Testis (tissue), 3 donors: Measurements from ENCODE around the gene AGRN. TPM values are rescaled to one million over a fixed set of nuclear protein-coding genes. Genes with fewer than 3 reads are reported as not detected.
A peak's percentile ranks its signal among the peaks of the same experiment; 100 is the strongest.

Experiments
- DNase-seq: peaks from one replicate; pipeline ENCODE4 v3.0.0-alpha.2; 2019
- H3K27ac ChIP-seq, 2 donors: fragments of 200-600 bp; sonication (generic); one replicate each; pipeline ENCODE4 v1.5.1; 2019
- H3K27me3 ChIP-seq: fragments of 200-600 bp; sonication (generic); one replicate; pipeline ENCODE4 v1.5.1; 2019
- H3K36me3 ChIP-seq: fragments of 200-600 bp; sonication (generic); one replicate; pipeline ENCODE4 v1.5.1; 2017; ENCODE audit warnings: low read depth; ENCODE audit errors: missing control alignments
- H3K4me1 ChIP-seq: fragments of 200-600 bp; sonication (generic); one replicate; pipeline ENCODE4 v1.5.1; 2019
- H3K4me3 ChIP-seq, 2 donors: fragments of 200-600 bp; sonication (generic); one replicate each; pipeline ENCODE4 v1.5.1; 2017 to 2019
- H3K9me3 ChIP-seq: fragments of 200-600 bp; sonication (generic); one replicate; pipeline ENCODE4 v1.5.1; 2017
- POLR2A ChIP-seq: fragments of 450-650 bp; IDR thresholded peaks from one replicate; pipeline ENCODE4 v1.6.1; 2017; ENCODE audit warnings: antibody characterized with exemption, mild to moderate bottlenecking, moderate library complexity
- WGBS, 2 donors: methylation state at CpG; one replicate each; pipeline ENCODE4 v1.1.5; 2018; 5-methylcytosine and 5-hydroxymethylcytosine counted together
- intact Hi-C: fragments of 100-400 bp; cut with DNase I; formaldehyde crosslinking; loops from one replicate; pipeline ENCODE4 v1.15.1; 2023; ENCODE audit warnings: low total_unique reads
- polyA plus RNA-seq: library from polyadenylated mRNA; stranded (reverse); fragments of 350-450 nt; fragmentation: Illumina TruSeq; extraction: RNeasy Lipid Tissue Mini Kit (QIAGEN cat#74804); gene quantifications from one replicate; pipeline ENCODE4 v1.2.3, GENCODE V29; 2014; ENCODE audit warnings: low read depth, low replicate concordance; ENCODE audit not compliant: insufficient read depth
- total RNA-seq, 2 donors: library from RNA; depleted of rRNA; stranded (reverse); fragments of >200 nt; gene quantifications; one replicate each; pipeline ENCODE4 v1.2.3, GENCODE V29; 2016
- TF ChIP-seq, protein P1 (sequence below), 3 experiments: fragments of 450-650 bp in 2 of 3; fragments of 200-600 bp in 1 of 3; sonication (generic) in 1 of 3; IDR thresholded peaks; one replicate each; pipeline ENCODE4 v1.5.1; 2016 to 2019; ENCODE audit warnings: antibody characterized with exemption in 3 of 3, mild to moderate bottlenecking in 2 of 3, moderate library complexity in 1 of 3

The AGRN gene
- total and polyA plus RNA-seq, 3 donors from 2014 or later, result 48.9 to 108 (median 99.4) TPM

DNA sequence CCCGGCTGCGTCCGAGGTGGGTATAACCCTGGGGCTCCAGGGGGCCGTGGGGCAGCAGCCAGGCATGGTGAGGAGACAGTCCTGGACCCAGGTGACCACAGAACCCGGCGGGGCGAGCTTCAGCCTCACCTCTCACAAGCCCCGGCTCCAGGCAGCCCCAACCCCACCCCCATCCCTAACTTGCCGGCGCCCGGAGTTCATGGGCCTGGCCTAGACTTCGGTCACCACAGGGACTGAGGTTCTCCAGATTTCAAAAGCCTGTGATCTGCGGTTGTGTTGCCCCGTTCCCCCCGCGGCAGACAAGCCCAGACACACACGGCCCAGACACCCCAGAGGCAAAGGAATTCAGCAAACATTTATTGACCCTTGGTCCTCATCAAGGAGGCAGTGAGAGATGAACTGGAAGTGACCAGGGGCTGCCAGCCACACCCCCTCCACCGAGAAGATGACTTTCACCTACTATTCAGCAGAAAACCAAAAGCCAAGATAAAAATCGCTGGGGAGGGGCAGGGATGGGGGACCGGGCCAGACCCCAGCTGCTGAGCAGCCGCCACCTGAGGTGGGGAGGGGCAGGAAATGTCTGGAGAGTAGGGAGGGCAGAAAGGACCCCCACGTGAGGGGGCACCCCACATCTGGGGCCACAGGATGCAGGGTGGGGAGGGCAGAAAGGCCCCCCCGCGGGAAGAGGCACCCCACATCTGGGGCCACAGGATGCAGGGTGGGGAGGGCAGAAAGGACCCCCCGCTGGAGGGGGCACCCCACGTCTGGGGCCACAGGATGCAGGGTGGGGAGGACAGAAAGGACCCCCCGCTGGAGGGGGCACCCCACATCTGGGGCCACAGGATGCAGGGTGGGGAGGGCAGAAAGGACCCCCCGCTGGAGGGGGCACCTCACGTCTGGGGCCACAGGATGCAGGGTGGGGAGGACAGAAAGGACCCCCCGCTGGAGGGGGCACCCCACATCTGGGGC is 24.0 kb upstream of the AGRN start:
- Histone ChIP-seq H3K36me3 (no peaks in the 10 kb centered on the region), H3K4me3 (no peak overlapping the region), H3K4me1 (peaks cover 6% of the 10 kb centered on the region), H3K27me3 (no peaks in the 10 kb centered on the region), H3K9me3 (no peaks in the 10 kb centered on the region), H3K27ac (no peak overlapping the region)
- WGBS, 2 donors, result 50 to 57% methylated on average over 24 to 29 of the region's 30 CpGs
- TF ChIP-seq, protein P1, sequence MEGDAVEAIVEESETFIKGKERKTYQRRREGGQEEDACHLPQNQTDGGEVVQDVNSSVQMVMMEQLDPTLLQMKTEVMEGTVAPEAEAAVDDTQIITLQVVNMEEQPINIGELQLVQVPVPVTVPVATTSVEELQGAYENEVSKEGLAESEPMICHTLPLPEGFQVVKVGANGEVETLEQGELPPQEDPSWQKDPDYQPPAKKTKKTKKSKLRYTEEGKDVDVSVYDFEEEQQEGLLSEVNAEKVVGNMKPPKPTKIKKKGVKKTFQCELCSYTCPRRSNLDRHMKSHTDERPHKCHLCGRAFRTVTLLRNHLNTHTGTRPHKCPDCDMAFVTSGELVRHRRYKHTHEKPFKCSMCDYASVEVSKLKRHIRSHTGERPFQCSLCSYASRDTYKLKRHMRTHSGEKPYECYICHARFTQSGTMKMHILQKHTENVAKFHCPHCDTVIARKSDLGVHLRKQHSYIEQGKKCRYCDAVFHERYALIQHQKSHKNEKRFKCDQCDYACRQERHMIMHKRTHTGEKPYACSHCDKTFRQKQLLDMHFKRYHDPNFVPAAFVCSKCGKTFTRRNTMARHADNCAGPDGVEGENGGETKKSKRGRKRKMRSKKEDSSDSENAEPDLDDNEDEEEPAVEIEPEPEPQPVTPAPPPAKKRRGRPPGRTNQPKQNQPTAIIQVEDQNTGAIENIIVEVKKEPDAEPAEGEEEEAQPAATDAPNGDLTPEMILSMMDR (IDR thresholded peaks at IDR 0.05), result no peak
- no peak for TF ChIP-seq POLR2A
- DNase-seq, result no peak
- intact Hi-C loops, result no loop called here

DNA sequence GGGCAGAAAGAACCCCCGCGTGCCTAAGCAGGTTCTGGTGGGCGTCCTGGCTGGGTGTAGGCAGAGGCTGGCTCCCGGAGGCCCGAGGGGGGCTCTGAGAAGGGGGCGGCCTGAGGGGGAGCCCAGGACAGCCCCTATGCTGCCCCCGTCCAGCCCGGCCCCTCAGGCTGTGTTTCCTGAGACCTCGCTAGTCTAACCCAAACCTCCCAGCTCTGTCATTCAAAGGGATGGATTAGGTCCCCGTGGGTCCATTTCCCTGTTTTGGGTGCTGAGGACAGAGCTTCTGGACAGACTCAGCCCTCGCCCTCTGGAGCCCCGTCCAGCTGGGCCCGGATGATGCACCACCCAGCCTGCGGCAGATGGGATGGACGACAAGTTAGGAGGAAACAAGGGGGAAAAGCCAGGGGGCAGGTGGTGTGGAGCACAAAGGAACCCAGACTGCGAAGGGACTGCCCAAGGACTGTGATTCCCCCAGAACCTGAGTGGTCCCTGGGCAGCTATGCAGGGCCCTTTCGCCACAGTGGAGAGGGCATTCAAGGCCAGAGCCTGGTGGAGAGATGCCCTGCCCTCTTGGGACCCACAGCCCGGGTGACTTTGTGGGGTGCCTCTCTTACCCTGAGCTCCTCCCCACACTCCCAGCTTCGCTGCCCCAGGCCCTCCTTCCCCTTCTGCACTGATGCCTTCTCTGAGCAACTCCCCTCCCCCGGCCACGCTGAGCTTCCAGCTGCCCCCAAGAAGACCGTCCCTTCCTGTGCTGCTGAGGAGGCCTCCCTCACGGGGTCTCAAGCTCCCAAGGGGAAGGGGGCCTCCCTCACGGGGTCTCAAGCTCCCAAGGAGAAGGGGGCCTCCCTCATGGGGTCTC is 22.8 kb upstream of the AGRN start:
- H3K27me3 ChIP-seq, result no peaks in the 10 kb centered on the region
- TF ChIP-seq POLR2A, result no peak
- TF ChIP-seq, protein P1 (IDR thresholded peaks at IDR 0.05), result no peak
- H3K27ac ChIP-seq, result no peak overlapping the region
- no peak for DNase-seq
- no peaks in the 10 kb centered on the region for H3K36me3 ChIP-seq
- no peaks in the 10 kb centered on the region for H3K9me3 ChIP-seq
- intact Hi-C loops, result no loop called here
- no peak overlapping the region for H3K4me3 ChIP-seq
- peaks cover 6% of the 10 kb centered on the region for H3K4me1 ChIP-seq
- 62 to 69% methylated on average over 17 to 24 of the region's 24 CpGs for WGBS, 2 donors

DNA sequence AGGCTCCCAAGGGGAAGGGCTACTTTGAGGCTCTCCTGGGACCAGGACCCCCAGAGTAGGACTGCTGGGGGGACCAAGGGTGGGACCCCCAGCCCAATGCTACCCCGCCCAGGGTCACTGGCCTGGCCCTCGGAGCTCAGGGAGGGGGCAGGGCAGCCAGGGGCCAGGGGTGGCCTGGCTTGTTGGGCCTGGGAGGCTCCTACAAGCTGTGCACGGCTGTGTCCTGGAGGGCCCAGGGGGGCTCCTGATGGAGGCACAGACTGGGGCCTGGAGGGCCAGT is 22.3 kb upstream of the AGRN start:
- no peak overlapping the region for H3K27ac ChIP-seq

DNA sequence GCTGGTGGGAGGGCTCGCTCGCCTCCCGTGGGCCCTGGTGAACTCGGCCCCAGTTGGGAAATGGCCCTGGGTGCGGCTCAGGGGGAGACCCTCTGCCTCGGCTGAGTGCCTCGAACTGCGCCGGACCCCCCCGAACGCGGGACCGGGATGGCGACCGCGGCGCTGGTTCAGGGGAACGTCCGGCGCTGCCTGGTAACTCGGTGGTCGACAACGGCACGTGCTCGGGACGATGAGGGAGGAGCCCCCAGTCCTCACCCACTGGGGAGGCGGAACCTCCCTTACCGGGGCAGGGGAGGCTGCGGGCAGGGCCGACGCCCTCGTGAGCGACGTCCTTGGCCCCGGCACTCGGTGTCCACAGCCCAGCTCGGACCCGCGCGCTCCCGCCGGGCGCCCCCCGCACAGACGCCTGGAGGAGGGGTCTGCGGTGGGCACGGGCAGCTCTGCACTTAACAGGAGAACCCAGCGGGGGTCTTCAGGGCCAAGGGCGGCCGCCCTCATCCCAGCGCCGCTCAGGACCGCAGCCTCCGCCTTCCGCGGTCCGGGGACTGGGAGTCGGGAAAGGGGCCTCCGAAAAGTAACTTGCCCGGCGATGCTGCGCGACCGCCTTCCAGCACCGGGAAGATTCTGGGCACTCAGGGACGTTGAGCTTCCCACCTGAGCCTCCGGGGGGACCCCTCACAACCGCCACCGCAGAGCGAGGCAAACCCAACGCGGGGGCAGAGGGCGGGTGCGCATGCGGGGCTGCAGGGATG is 21.8 kb upstream of the AGRN start:
- peak overlapping the region; percentile 51 to 56 for H3K4me3 ChIP-seq
- H3K9me3 ChIP-seq, result no peaks in the 10 kb centered on the region
- H3K27ac ChIP-seq, result no peak overlapping the region
- H3K27me3 ChIP-seq, result no peaks in the 10 kb centered on the region
- 36 to 58% methylated on average over 17 to 33 of the region's 75 CpGs for WGBS, 2 donors
- peaks cover 6% of the 10 kb centered on the region for H3K4me1 ChIP-seq
- TF ChIP-seq POLR2A, result no peak
- TF ChIP-seq, protein P1 (IDR thresholded peaks at IDR 0.05), result no peak
- no peaks in the 10 kb centered on the region for H3K36me3 ChIP-seq
- intact Hi-C loops, result no loop called here
- no peak for DNase-seq

More for the DNA sequence above, 22.3 kb upstream of the AGRN start:
- DNase-seq, result no peak
- Histone ChIP-seq H3K4me1 (peaks cover 6% of the 10 kb centered on the region), H3K36me3 (no peaks in the 10 kb centered on the region), H3K9me3 (no peaks in the 10 kb centered on the region), H3K27me3 (no peaks in the 10 kb centered on the region), H3K4me3 (no peak overlapping the region)
- intact Hi-C loops, result no loop called here
- WGBS, 2 donors, result 56 to 60% methylated on average over 3 of the region's 3 CpGs
- no peak for TF ChIP-seq POLR2A
- TF ChIP-seq, protein P1 (IDR thresholded peaks at IDR 0.05), result no peak
